Activated B cell treated with CpG ODN at 0.5 μM for 24 hours (primary cell): ENCODE data around the gene MSH3. TPM values are rescaled to one million over a fixed set of nuclear protein-coding genes. Genes with fewer than 3 reads are reported as not detected.
"Not testable (repeated sequence)": the region's sequence is repeated elsewhere in the genome, so short reads cannot be mapped to it uniquely, and the experiment has no call there.

Experiments used
- ATAC-seq: fragments of 200-7000 bp; cut with Tn5 transposase; one replicate; pipeline ENCODE4 v1.10.0; 2021; ENCODE audit warnings: low read depth, mild to moderate bottlenecking, moderate library complexity
- CTCF ChIA-PET: fragments of 350-600 bp; sonication (Branson Sonifier 250); formaldehyde crosslinking; loops from one replicate; lab custom pipeline; 2021; ENCODE audit warnings: antibody characterized with exemption; lab: Charles Lee
- POLR2A ChIA-PET: fragments of 350-600 bp; sonication (Branson Sonifier 250); formaldehyde crosslinking; loops from one replicate; lab custom pipeline; 2021; ENCODE audit warnings: antibody characterized with exemption; lab: Charles Lee
- DNase-seq: peaks from one replicate; pipeline ENCODE4 v3.0.0; 2022
- H3K27ac Mint-ChIP-seq: one replicate; pipeline ENCODE4 v1.8.0; 2020; ENCODE audit warnings: mixed read lengths
- H3K27me3 Mint-ChIP-seq: one replicate; pipeline ENCODE4 v1.8.0; 2021; ENCODE audit warnings: mixed read lengths
- H3K36me3 Mint-ChIP-seq: one replicate; pipeline ENCODE4 v1.8.0; 2021; ENCODE audit warnings: low read depth, mixed read lengths
- H3K4me1 Mint-ChIP-seq: one replicate; pipeline ENCODE4 v1.8.0; 2021; ENCODE audit warnings: mixed read lengths
- H3K4me3 Mint-ChIP-seq: one replicate; pipeline ENCODE4 v1.8.0; 2020; ENCODE audit warnings: mild to moderate bottlenecking, mixed read lengths
- H3K9me3 Mint-ChIP-seq: one replicate; pipeline ENCODE4 v1.8.0; 2020; ENCODE audit warnings: mixed read lengths
- CTCF ChIP-seq: fragments of 200-600 bp; IDR thresholded peaks from one replicate; pipeline ENCODE4 v1.8.0; 2022; ENCODE audit warnings: antibody characterized with exemption, mild to moderate bottlenecking
- intact Hi-C: fragments of 100-400 bp; cut with micrococcal nuclease; formaldehyde crosslinking; loops from one replicate; pipeline ENCODE4 v1.15.1; 2024
- total RNA-seq: library from RNA; stranded (reverse); gene quantifications from 2 replicates; pipeline ENCODE4 v1.2.3, GENCODE V29; 2022

The MSH3 gene
- total RNA-seq, 1 donor from 2014 or later: 24.0 TPM

- H3K9me3 Mint-ChIP-seq: no peaks in the 10 kb centered on the region
- DNase-seq: no peak
- H3K27me3 Mint-ChIP-seq: no peaks in the 10 kb centered on the region
- intact Hi-C loops: no loop called here
- no peak overlapping the region for H3K4me3 Mint-ChIP-seq
- no peak overlapping the region for H3K27ac Mint-ChIP-seq
- no peak for TF ChIP-seq CTCF
- H3K36me3 Mint-ChIP-seq: peaks cover 40% of the 10 kb centered on the region
- CTCF ChIA-PET: no interaction called here
- POLR2A ChIA-PET: no interaction called here
- H3K4me1 Mint-ChIP-seq: no peaks in the 10 kb centered on the region
- no peak for ATAC-seq
Observed at GRCh38 chr5:80881726-80882125, 227.3 kb downstream of the MSH3 start.

- intact Hi-C loops, H3K27ac Mint-ChIP-seq: not testable (repeated sequence)
Observed at GRCh38 chr5:80883390-80883789, 228.9 kb downstream of the MSH3 start.

GRCh38 chr5:80884086-80884813 is 229.8 kb downstream of the MSH3 start:
- ATAC-seq (no peak), DNase-seq (no peak)
- CTCF ChIA-PET: no interaction called here
- H3K27ac Mint-ChIP-seq: no peak overlapping the region
- peaks cover 32% of the 10 kb centered on the region for H3K36me3 Mint-ChIP-seq
- no peaks in the 10 kb centered on the region for H3K4me1 Mint-ChIP-seq
- no peak for TF ChIP-seq CTCF
- no peaks in the 10 kb centered on the region for H3K27me3 Mint-ChIP-seq
- intact Hi-C loops: no loop called here
- no peak overlapping the region for H3K4me3 Mint-ChIP-seq
- POLR2A ChIA-PET: no interaction called here
- peaks cover 2% of the 10 kb centered on the region for H3K9me3 Mint-ChIP-seq

More at GRCh38 chr5:80883390-80883789, 228.9 kb downstream of the MSH3 start:
- peaks cover 31% of the 10 kb centered on the region for H3K36me3 Mint-ChIP-seq
- CTCF ChIA-PET, DNase-seq, H3K4me3 Mint-ChIP-seq, H3K9me3 Mint-ChIP-seq, H3K4me1 Mint-ChIP-seq, H3K27me3 Mint-ChIP-seq, ATAC-seq, POLR2A ChIA-PET: not testable (repeated sequence)

- intact Hi-C loops: no loop called here
- Mint-ChIP-seq H3K36me3 (peaks cover 33% of the 10 kb centered on the region), H3K4me3 (no peak overlapping the region), H3K9me3 (peaks cover 2% of the 10 kb centered on the region), H3K27me3 (no peaks in the 10 kb centered on the region), H3K27ac (no peak overlapping the region), H3K4me1 (no peaks in the 10 kb centered on the region)
- DNase-seq (no peak), ATAC-seq (no peak)
- POLR2A ChIA-PET: no interaction called here
- CTCF ChIA-PET: no interaction called here
- no peak for TF ChIP-seq CTCF
Observed at GRCh38 chr5:80884929-80885328, 230.5 kb downstream of the MSH3 start.

- Mint-ChIP-seq H3K27ac (no peak overlapping the region), H3K36me3 (peaks cover 31% of the 10 kb centered on the region), H3K27me3 (no peaks in the 10 kb centered on the region), H3K4me1 (no peaks in the 10 kb centered on the region), H3K4me3 (no peak overlapping the region), H3K9me3 (peaks cover 3% of the 10 kb centered on the region)
- DNase-seq (no peak), ATAC-seq (no peak)
- CTCF ChIA-PET: no interaction called here
- POLR2A ChIA-PET: no interaction called here
- intact Hi-C loops: no loop called here
- TF ChIP-seq CTCF: no peak
Observed at GRCh38 chr5:80885396-80886000, 231.0 kb downstream of the MSH3 start.
